HepG2 (cell line): ENCODE data around the gene BBS4. TPM values are rescaled to one million over a fixed set of nuclear protein-coding genes. Genes with fewer than 3 reads are reported as not detected.

Experiments
- ATAC-seq: fragments of 200-7000 bp; cut with Tn5 transposase; 3 replicates; pipeline ENCODE4 v1.9.1; 2020; ENCODE audit warnings: mild to moderate bottlenecking, moderate library complexity
- BruUV-seq: library from RNA; stranded (reverse); fragments of 400-500 nt; replicated peaks from 2 replicates; lab custom pipeline; 2021; lab: Mats Ljungman, UMichigan
- CTCF ChIA-PET: fragments of 300-600 bp; formaldehyde crosslinking; extraction: SDS; loops from one replicate; lab custom pipeline; 2021; ENCODE audit warnings: low total read pairs, inconsistent platforms, low intra/inter-chr PET ratio; lab: Yijun Ruan, JAX
- POLR2A ChIA-PET: fragments of 350-600 bp; sonication (Branson Sonifier 250); formaldehyde crosslinking; loops from one replicate; lab custom pipeline; 2020; ENCODE audit warnings: antibody characterized with exemption, inconsistent platforms; lab: Yijun Ruan, JAX
- DNase-seq: peaks from one replicate; pipeline ENCODE4 v3.0.0-alpha.2; 2015; ENCODE audit warnings: low spot score
- FAIRE-seq: peaks from 3 replicates; lab custom pipeline; 2011; peaks lifted over from hg19 to GRCh38; lab: Jason Lieb, UNC
- H2AFZ ChIP-seq: one replicate; pipeline ENCODE4 v1.6.1; 2011; ENCODE audit warnings: low read length, inconsistent platforms
- H3K27ac ChIP-seq: fragments of 300-600 bp; 3 replicates; pipeline ENCODE4 v1.8.0; 2011; ENCODE audit warnings: mixed run types, mild to moderate bottlenecking, mixed read lengths, low read length, inconsistent platforms; ENCODE audit not compliant: insufficient read depth; ENCODE audit errors: extremely low read length
- H3K27me3 ChIP-seq, 2 experiments: fragments of 200-600 bp in 1 of 2; 2 replicates in 1 of 2; 3 replicates in 1 of 2; pipeline versions ENCODE4 v1.6.0 to v1.8.0; 2011; ENCODE audit warnings: low read length in 2 of 2, mild to moderate bottlenecking in 2 of 2, moderate library complexity in 2 of 2, inconsistent platforms in 1 of 2; ENCODE audit not compliant: insufficient read depth in 2 of 2, control insufficient read depth in 1 of 2
- H3K36me3 ChIP-seq, 2 experiments: fragments of 200-600 bp in 1 of 2; replicated peaks in 1 of 2; 2 replicates in 1 of 2; 3 replicates in 1 of 2; pipeline versions ENCODE4 v1.5.1 to v1.8.0; 2011; ENCODE audit warnings: low read length in 2 of 2, inconsistent platforms in 1 of 2; ENCODE audit not compliant: insufficient read depth in 2 of 2, control insufficient read depth in 1 of 2
- H3K4me1 ChIP-seq: 2 replicates; pipeline ENCODE4 v1.5.1; 2012; ENCODE audit warnings: low read length, inconsistent platforms; ENCODE audit not compliant: insufficient read depth
- H3K4me2 ChIP-seq: 2 replicates; pipeline ENCODE4 v1.6.0; 2011; ENCODE audit warnings: low read depth, low read length, inconsistent platforms
- H3K4me3 ChIP-seq, 3 experiments: fragments of 200-600 bp in 1 of 3; sonication (generic), shearing (Covaris generic) in 1 of 3; replicated peaks in 1 of 3; 2 replicates each; pipeline ENCODE4 v1.5.1; 2011 to 2016; ENCODE audit warnings: low read length in 3 of 3, inconsistent platforms in 2 of 3, low read depth in 2 of 3, mild to moderate bottlenecking in 2 of 3, control low read depth in 1 of 3, mixed read lengths in 1 of 3; ENCODE audit not compliant: insufficient read depth in 1 of 3
- H3K79me2 ChIP-seq: one replicate; pipeline ENCODE4 v1.6.1; 2011; ENCODE audit warnings: low read length, inconsistent platforms; ENCODE audit not compliant: insufficient read depth
- H3K9ac ChIP-seq: 2 replicates; pipeline ENCODE4 v1.6.0; 2011; ENCODE audit warnings: mild to moderate bottlenecking, low read depth, low read length, inconsistent platforms; ENCODE audit not compliant: insufficient read depth
- H3K9me3 ChIP-seq: 2 replicates; pipeline ENCODE4 v1.5.1; 2012; ENCODE audit warnings: mild to moderate bottlenecking, low read length
- H4K20me1 ChIP-seq: 2 replicates; pipeline ENCODE4 v1.6.0; 2011; ENCODE audit warnings: inconsistent platforms, mild to moderate bottlenecking, low read length, moderate library complexity; ENCODE audit not compliant: insufficient read depth
- ATRX ChIP-seq: sonication (generic); formaldehyde crosslinking; IDR thresholded peaks from 2 replicates; pipeline ENCODE4 v1.4.0; 2020; ENCODE audit warnings: missing genetic modification reagents, borderline replicate concordance
- FOXK2 ChIP-seq: fragments of 450-650 bp; IDR thresholded peaks from 2 replicates; pipeline ENCODE4 v1.6.1; 2016
- HNRNPK ChIP-seq: fragments of 200-400 bp; formaldehyde crosslinking; IDR thresholded peaks from 2 replicates; pipeline ENCODE4 v1.6.1; 2018; ENCODE audit warnings: low read length, low read depth, moderate library complexity, mild to moderate bottlenecking; ENCODE audit not compliant: poor library complexity, severe bottlenecking
- IRF1 ChIP-seq: sonication (generic); formaldehyde crosslinking; IDR thresholded peaks from 2 replicates; pipeline ENCODE4 v1.4.0; 2020; ENCODE audit warnings: low read depth, mild to moderate bottlenecking, missing genetic modification reagents
- KAT8 ChIP-seq: IDR thresholded peaks from 2 replicates; pipeline ENCODE4 v1.6.1; 2016; ENCODE audit warnings: missing genetic modification reagents, missing compliant biosample characterization
- NR3C1 ChIP-seq: sonication (generic); formaldehyde crosslinking; IDR thresholded peaks from 2 replicates; pipeline ENCODE4 v1.4.0; 2020; ENCODE audit warnings: missing genetic modification reagents
- ZBTB20 ChIP-seq: sonication (generic); formaldehyde crosslinking; IDR thresholded peaks from 2 replicates; pipeline ENCODE4 v1.8.1; 2023; ENCODE audit warnings: missing genetic modification reagents, low read depth, mild to moderate bottlenecking, borderline replicate concordance
- ZBTB38 ChIP-seq: sonication (generic); formaldehyde crosslinking; IDR thresholded peaks from 2 replicates; pipeline ENCODE4 v1.5.1; 2020; ENCODE audit warnings: mild to moderate bottlenecking, missing genetic modification reagents
- ZNF20 ChIP-seq: sonication (generic); formaldehyde crosslinking; IDR thresholded peaks from 2 replicates; pipeline ENCODE4 v1.4.0; 2020; ENCODE audit warnings: mild to moderate bottlenecking, moderate library complexity, missing genetic modification reagents
- ZNF570 ChIP-seq: sonication (generic); formaldehyde crosslinking; IDR thresholded peaks from 2 replicates; pipeline ENCODE4 v1.4.0; 2020; ENCODE audit warnings: mild to moderate bottlenecking, missing genetic modification reagents, borderline replicate concordance
- ZNF607 ChIP-seq: sonication (generic); formaldehyde crosslinking; IDR thresholded peaks from 2 replicates; pipeline ENCODE4 v1.5.1; 2020; ENCODE audit warnings: missing genetic modification reagents, mild to moderate bottlenecking, borderline replicate concordance
- ZSCAN21 ChIP-seq: sonication (generic); formaldehyde crosslinking; IDR thresholded peaks from 2 replicates; pipeline ENCODE4 v1.8.0; 2022; ENCODE audit warnings: mild to moderate bottlenecking, missing genetic modification reagents, moderate library complexity, borderline replicate concordance
- WGBS: methylation state at CpG from one replicate; pipeline ENCODE4 v1.1.6; 2017; ENCODE audit warnings: low lambda C conversion rate; 5-methylcytosine and 5-hydroxymethylcytosine counted together
- in situ Hi-C: cut with HindIII; loops from 2 replicates; pipeline ENCODE4 v1.10.0; 2017; ENCODE audit warnings: low pct_unique_long_range_greater_than_20kb; ENCODE audit not compliant: extremely low pct_ligation_motif_present
- intact Hi-C: fragments of 100-400 bp; cut with micrococcal nuclease; formaldehyde crosslinking; loops from one replicate; pipeline ENCODE4 v1.10.0; 2022; ENCODE audit not compliant: unreplicated experiment
- polyA plus RNA-seq, 8 experiments: library from polyadenylated mRNA; depleted of rRNA in 3 of 8; stranded (reverse) in 7 of 8; unstranded in 1 of 8; fragments of >200 nt; fragmentation: Illumina TruSeq in 4 of 8; extraction: Trizol in 4 of 8; gene quantifications; 2 replicates each; pipeline versions ENCODE4 v1.2.1 to v1.2.3, GENCODE V29; 2011 to 2016; ENCODE audit warnings: low read depth in 4 of 8, missing spikeins in 1 of 8, mixed read lengths in 1 of 8; ENCODE audit not compliant: insufficient read depth in 1 of 8
- total RNA-seq, 5 experiments: library from RNA; depleted of rRNA; stranded (reverse); fragments of >200 nt; fragmentation: Illumina TruSeq; extraction: Trizol; gene quantifications; 2 replicates each; pipeline ENCODE4 v1.2.3, GENCODE V29; 2016; ENCODE audit warnings: low read depth in 1 of 5
- TF ChIP-seq, protein P1 (sequence below), 2 experiments: sonication (generic) in 1 of 2; formaldehyde crosslinking in 1 of 2; IDR thresholded peaks; 2 replicates each; pipeline versions ENCODE4 v1.4.0 to v1.6.1; 2018 to 2020; ENCODE audit warnings: missing genetic modification reagents in 2 of 2, borderline replicate concordance in 1 of 2, low read depth in 1 of 2, mild to moderate bottlenecking in 1 of 2, missing biosample characterization in 1 of 2

BBS4 gene
- total and polyA plus RNA-seq, 2 of the 13 experiments (the other 11 are each of a cell fraction or from before 2014, with no cell fraction given): 16.0 to 21.3 TPM

DNA sequence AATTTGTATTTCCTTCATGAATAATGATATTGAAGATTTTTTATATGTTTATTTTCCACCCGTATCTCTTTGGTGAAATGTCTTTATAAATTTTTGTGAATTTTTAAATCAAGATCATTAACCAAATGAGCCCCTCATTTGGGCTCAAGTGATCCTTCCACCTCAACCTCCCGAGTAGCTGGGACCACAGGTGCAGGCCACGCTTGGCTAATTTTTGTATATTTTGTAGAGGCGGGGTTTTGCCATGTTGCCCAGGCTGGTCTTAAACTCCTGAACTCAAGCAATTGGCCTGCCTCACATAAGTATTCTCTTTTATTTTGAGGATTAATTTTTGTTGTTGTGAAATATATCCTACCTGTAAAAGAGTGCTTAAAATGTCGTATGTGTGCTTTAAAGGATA lies 4.9 kb downstream of the BBS4 start:
- no peak overlapping the region for H3K9ac ChIP-seq
- H3K4me2 ChIP-seq: no peak overlapping the region
- no peak for ATAC-seq
- H3K79me2 ChIP-seq: peaks cover 2% of the 10 kb centered on the region
- no peaks in the 10 kb centered on the region for H3K9me3 ChIP-seq
- H3K27me3 ChIP-seq: no peaks in the 10 kb centered on the region; a peak in 1 of 5 replicates
- TF ChIP-seq ZNF20 (CRISPR knock-in tag) (no peak), NR3C1 (CRISPR knock-in tag) (no peak), ZBTB38 (CRISPR knock-in tag) (no peak), IRF1 (no peak), ZNF570 (CRISPR knock-in tag) (no peak), ZSCAN21 (CRISPR knock-in tag) (no peak), KAT8 (CRISPR knock-in tag) (no peak), FOXK2 (no peak), ZNF607 (no peak), HNRNPK (no peak), ZBTB20 (CRISPR knock-in tag) (no peak), ATRX (no peak)
- TF ChIP-seq, protein P1, sequence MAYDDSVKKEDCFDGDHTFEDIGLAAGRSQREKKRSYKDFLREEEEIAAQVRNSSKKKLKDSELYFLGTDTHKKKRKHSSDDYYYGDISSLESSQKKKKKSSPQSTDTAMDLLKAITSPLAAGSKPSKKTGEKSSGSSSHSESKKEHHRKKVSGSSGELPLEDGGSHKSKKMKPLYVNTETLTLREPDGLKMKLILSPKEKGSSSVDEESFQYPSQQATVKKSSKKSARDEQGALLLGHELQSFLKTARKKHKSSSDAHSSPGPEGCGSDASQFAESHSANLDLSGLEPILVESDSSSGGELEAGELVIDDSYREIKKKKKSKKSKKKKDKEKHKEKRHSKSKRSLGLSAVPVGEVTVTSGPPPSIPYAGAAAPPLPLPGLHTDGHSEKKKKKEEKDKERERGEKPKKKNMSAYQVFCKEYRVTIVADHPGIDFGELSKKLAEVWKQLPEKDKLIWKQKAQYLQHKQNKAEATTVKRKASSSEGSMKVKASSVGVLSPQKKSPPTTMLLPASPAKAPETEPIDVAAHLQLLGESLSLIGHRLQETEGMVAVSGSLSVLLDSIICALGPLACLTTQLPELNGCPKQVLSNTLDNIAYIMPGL (CRISPR knock-in tag; IDR thresholded peaks at IDR 0.05; ENCODE audit: borderline replicate concordance in 1 of 2, low read depth in 1 of 2): no peak
- TF ChIP-seq, all 625 proteins: peak for 0
- FAIRE-seq (no peak), DNase-seq (no peak)
- Histone ChIP-seq H4K20me1 (no peaks in the 10 kb centered on the region), H2AFZ (no peak overlapping the region), H3K27ac (no peak overlapping the region), H3K36me3 (peaks cover 0 to 1% of the 10 kb centered on the region in 2 experiments; a peak in 1 of 5 replicates), H3K4me3 (no peak overlapping the region), H3K4me1 (no peaks in the 10 kb centered on the region)
- ChIA-PET POLR2A (no interaction called here), CTCF (no interaction called here)
- intact Hi-C loops (no loop called here), in situ Hi-C loops (no loop called here)
- BruUV-seq: no TSS peak
- WGBS: 95% methylated on average over 5 of the region's 5 CpGs
